ENCODE data around the gene NUDC.

- TF ChIP-seq CREB5 (CRISPR knock-in tag; IDR thresholded peaks at IDR 0.05; ENCODE audit: low read depth), result no peak
- TF ChIP-seq PATZ1 (CRISPR knock-in tag; IDR thresholded peaks at IDR 0.05; ENCODE audit: borderline replicate concordance), result no peak
- no peak for TF ChIP-seq ZNF565 (CRISPR knock-in tag; conservative IDR thresholded peaks at IDR 0.05; ENCODE audit: low read depth)
- no peak for TF ChIP-seq RARB (CRISPR knock-in tag; IDR thresholded peaks at IDR 0.05)
Measured at GRCh38 chr1:26874896-26875295, 46.6 kb upstream of the NUDC start.

Data from SK-N-SH treated with all-trans-retinoic acid at 6 μM for 48 hours (cell line).